Endothelial cell of umbilical vein (primary cell): ENCODE measurements around the gene CRYGN. TPM values are rescaled to one million over a fixed set of nuclear protein-coding genes. Genes with fewer than 3 reads are reported as not detected.

Source experiments
- BruUV-seq: library from RNA; stranded (reverse); fragments of 400-500 nt; replicated peaks from 2 replicates; lab custom pipeline; 2021; lab: Mats Ljungman, UMichigan
- CTCF ChIA-PET: fragments of 300-600, 350-600 bp; sonication (Branson Sonifier 250); formaldehyde crosslinking; loops from one replicate; lab custom pipeline; 2021; ENCODE audit warnings: antibody characterized with exemption, inconsistent platforms; lab: Charles Lee
- POLR2A ChIA-PET: fragments of 300-600, 350-600 bp; sonication (Branson Sonifier 250); formaldehyde crosslinking; loops from one replicate; lab custom pipeline; 2021; ENCODE audit warnings: antibody characterized with exemption, inconsistent platforms; lab: Charles Lee
- DNase-seq: peaks from one replicate; pipeline ENCODE4 v3.0.0-alpha.2; 2011; ENCODE audit warnings: low read depth, low spot score
- FAIRE-seq: peaks from 2 replicates; lab custom pipeline; 2011; peaks lifted over from hg19 to GRCh38; lab: Jason Lieb, UNC
- H2AFZ ChIP-seq: 2 replicates; pipeline ENCODE4 v1.6.0; 2012; ENCODE audit warnings: low read depth, low read length, control low read depth, inconsistent platforms
- H3K27ac ChIP-seq: 2 replicates; pipeline ENCODE4 v1.5.1; 2011; ENCODE audit warnings: low read depth, mild to moderate bottlenecking, control low read depth, low read length, moderate library complexity; ENCODE audit not compliant: insufficient read depth
- H3K27me3 ChIP-seq, 2 experiments: 2 replicates each; pipeline versions ENCODE4 v1.6.0 to v1.6.1; 2011; ENCODE audit warnings: low read length in 2 of 2, mixed read lengths in 1 of 2; ENCODE audit not compliant: control insufficient read depth in 2 of 2, insufficient read depth in 2 of 2
- H3K36me3 ChIP-seq, 2 experiments: 2 replicates in 1 of 2; 3 replicates in 1 of 2; pipeline ENCODE4 v1.5.1; 2011; ENCODE audit warnings: low read length in 2 of 2, mild to moderate bottlenecking in 1 of 2, moderate library complexity in 1 of 2; ENCODE audit not compliant: control insufficient read depth in 2 of 2, insufficient read depth in 2 of 2; ENCODE audit errors: extremely low read depth in 1 of 2
- H3K4me1 ChIP-seq: 3 replicates; pipeline ENCODE4 v1.5.1; 2011; ENCODE audit warnings: mild to moderate bottlenecking, low read length; ENCODE audit not compliant: control insufficient read depth, insufficient read depth; ENCODE audit errors: extremely low read depth
- H3K4me2 ChIP-seq: 2 replicates; pipeline ENCODE4 v1.6.1; 2011; ENCODE audit warnings: low read length, control low read depth, mixed read lengths; ENCODE audit not compliant: insufficient read depth
- H3K4me3 ChIP-seq, 3 experiments: fragments of 200-600 bp in 1 of 3; sonication (generic), shearing (Covaris generic) in 1 of 3; replicated peaks in 1 of 3; 2 replicates each; pipeline ENCODE4 v1.5.1; 2011 to 2016; ENCODE audit warnings: control low read depth in 3 of 3, low read length in 3 of 3, mild to moderate bottlenecking in 2 of 3, inconsistent platforms in 1 of 3, low read depth in 1 of 3, moderate library complexity in 1 of 3; ENCODE audit not compliant: insufficient read depth in 1 of 3
- H3K79me2 ChIP-seq: 2 replicates; pipeline ENCODE4 v1.6.0; 2012; ENCODE audit warnings: low read length, inconsistent platforms; ENCODE audit not compliant: control insufficient read depth, insufficient read depth
- H3K9ac ChIP-seq: replicated peaks from 2 replicates; pipeline ENCODE3; 2011; ENCODE audit warnings: low read length, control low read depth; ENCODE audit not compliant: insufficient read depth; ENCODE audit errors: extremely low read depth
- H3K9me1 ChIP-seq: replicated peaks from 3 replicates; pipeline ENCODE4 v1.6.0; 2011; ENCODE audit warnings: mild to moderate bottlenecking, low read length; ENCODE audit not compliant: control insufficient read depth, insufficient read depth; ENCODE audit errors: extremely low read depth
- H3K9me3 ChIP-seq: replicated peaks from 2 replicates; pipeline ENCODE4 v1.5.1; 2012; ENCODE audit warnings: low read length, inconsistent platforms; ENCODE audit not compliant: control insufficient read depth, insufficient read depth
- H4K20me1 ChIP-seq: replicated peaks from 2 replicates; pipeline ENCODE3; 2011; ENCODE audit warnings: mild to moderate bottlenecking, low read length; ENCODE audit not compliant: control insufficient read depth, insufficient read depth; ENCODE audit errors: extremely low read depth
- CTCF ChIP-seq, 2 donors: IDR thresholded peaks; 1 replicate in 1 of 2; 2 replicates in 1 of 2; pipeline ENCODE4 v1.5.1; 2011; ENCODE audit warnings: low read length in 2 of 2, mild to moderate bottlenecking in 2 of 2, moderate library complexity in 2 of 2, control low read depth in 1 of 2, inconsistent platforms in 1 of 2, low read depth in 1 of 2; ENCODE audit not compliant: insufficient read depth in 1 of 2; ENCODE audit errors: extremely low read depth in 1 of 2
- EZH2 ChIP-seq: IDR thresholded peaks from 2 replicates; pipeline ENCODE4 v1.6.1; 2012; ENCODE audit warnings: borderline replicate concordance, low read depth, mild to moderate bottlenecking, moderate library complexity, low read length, inconsistent platforms; ENCODE audit not compliant: severe bottlenecking
- FOS ChIP-seq: IDR thresholded peaks from 2 replicates; pipeline ENCODE4 v1.6.1; 2011; ENCODE audit warnings: mild to moderate bottlenecking, low read length, moderate library complexity, borderline replicate concordance; ENCODE audit not compliant: insufficient read depth
- GATA2 ChIP-seq: IDR thresholded peaks from 2 replicates; pipeline ENCODE4 v1.7.0; 2011; ENCODE audit warnings: low read depth, mild to moderate bottlenecking, moderate library complexity, mixed read lengths, low read length; ENCODE audit not compliant: insufficient read length, insufficient read depth
- JUN ChIP-seq: IDR thresholded peaks from 2 replicates; pipeline ENCODE4 v1.6.1; 2011; ENCODE audit warnings: borderline replicate concordance, low read depth; ENCODE audit not compliant: insufficient read length, insufficient read depth
- MYC ChIP-seq: IDR thresholded peaks from one replicate; pipeline ENCODE4 v1.6.1; 2011; ENCODE audit warnings: mild to moderate bottlenecking, low read depth, low read length
- POLR2A ChIP-seq: IDR thresholded peaks from 2 replicates; pipeline ENCODE4 v1.6.1; 2012; ENCODE audit warnings: low read depth, mild to moderate bottlenecking, control low read depth, low read length
- POLR2AphosphoS5 ChIP-seq: IDR thresholded peaks from 2 replicates; pipeline ENCODE4 v1.6.1; 2012; ENCODE audit warnings: low read depth, mild to moderate bottlenecking, control low read depth, low read length, moderate library complexity; ENCODE audit not compliant: insufficient read depth
- dilution Hi-C: fragments of 300-500 bp; cut with MboI; formaldehyde crosslinking; loops from one replicate; pipeline ENCODE4 v1.15.0; 2019; ENCODE audit warnings: low sequenced_read_pairs; ENCODE audit not compliant: extremely low pct_ligation_motif_present
- intact Hi-C: fragments of 100-400 bp; cut with micrococcal nuclease; formaldehyde crosslinking; loops from one replicate; pipeline ENCODE4 v1.10.0; 2022
- polyA plus RNA-seq, 4 experiments: library from polyadenylated mRNA; depleted of rRNA in 3 of 4; stranded (reverse) in 3 of 4; unstranded in 1 of 4; fragments of >200 nt; gene quantifications; 2 replicates each; pipeline versions ENCODE4 v1.2.1 to v1.2.3, GENCODE V29; 2011 to 2012; ENCODE audit warnings: missing spikeins in 1 of 4
- total RNA-seq: library from RNA; stranded (reverse); gene quantifications from 2 replicates; pipeline ENCODE4 v1.2.3, GENCODE V29; 2021
- TF ChIP-seq, protein P1 (sequence below): IDR thresholded peaks from 2 replicates; pipeline ENCODE4 v1.6.1; 2011; ENCODE audit not compliant: insufficient read depth, insufficient read length

The CRYGN gene
- total and polyA plus RNA-seq, 2 donors (not counting 3 experiments of a cell fraction or from before 2014, with no cell fraction given) = not detected

- peaks cover 5 to 6% of the 10 kb centered on the region in 2 experiments for H3K27me3 ChIP-seq
- H2AFZ ChIP-seq = no peak overlapping the region
- ChIA-PET POLR2A (no interaction called here), CTCF (no interaction called here)
- no peak overlapping the region for H3K4me3 ChIP-seq
- no peak for TF ChIP-seq CTCF (IDR thresholded peaks at IDR 0.05; ENCODE audit: extremely low read depth in 1 of 2, insufficient read depth in 1 of 2, low read depth in 1 of 2, low read length in 2 of 2)
- no peak for TF ChIP-seq JUN
- TF ChIP-seq, protein P1, sequence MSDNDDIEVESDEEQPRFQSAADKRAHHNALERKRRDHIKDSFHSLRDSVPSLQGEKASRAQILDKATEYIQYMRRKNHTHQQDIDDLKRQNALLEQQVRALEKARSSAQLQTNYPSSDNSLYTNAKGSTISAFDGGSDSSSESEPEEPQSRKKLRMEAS = no peak
- no peak for TF ChIP-seq GATA2
- no peak for TF ChIP-seq MYC
- TF ChIP-seq POLR2A = no peak
- TF ChIP-seq FOS = no peak
- TF ChIP-seq EZH2 = no peak
- TF ChIP-seq POLR2AphosphoS5 = no peak
- intact Hi-C loops (no loop called here), dilution Hi-C loops (no loop called here)
- H4K20me1 ChIP-seq = no peaks in the 10 kb centered on the region
- no peak overlapping the region for H3K4me2 ChIP-seq
- H3K4me1 ChIP-seq = no peaks in the 10 kb centered on the region
- no peaks in the 10 kb centered on the region for H3K9me3 ChIP-seq
- no peaks in the 10 kb centered on the region for H3K9me1 ChIP-seq
- no TSS peak for BruUV-seq
- H3K36me3 ChIP-seq = no peaks in the 10 kb centered on the region
- no peak overlapping the region for H3K27ac ChIP-seq
- FAIRE-seq = no peak
- DNase-seq = no peak
- H3K9ac ChIP-seq = no peak overlapping the region
- H3K79me2 ChIP-seq = no peaks in the 10 kb centered on the region
Measured at GRCh38 chr7:151388430-151388829, 51.5 kb downstream of the CRYGN start.
